Lung (tissue), 12 donors: ENCODE results near the gene GPR61. TPM values are rescaled to one million over a fixed set of nuclear protein-coding genes. Genes with fewer than 3 reads are reported as not detected.

Experiments
- ATAC-seq: fragments of 200-7000 bp; cut with Tn5 transposase; one replicate; pipeline ENCODE4 v1.9.1; 2020; ENCODE audit warnings: moderate number of reproducible peaks; ENCODE audit not compliant: insufficient read depth, low FRiP score
- DNase-seq, 3 donors: peaks; one replicate each; pipeline ENCODE4 v3.0.0-alpha.2; 2013 to 2017
- H3K27ac ChIP-seq, 2 donors: one replicate each; pipeline ENCODE4 v1.5.1; 2013; ENCODE audit warnings: mild to moderate bottlenecking in 2 of 2, moderate library complexity in 2 of 2, control low read depth in 1 of 2, inconsistent platforms in 1 of 2, low read depth in 1 of 2, low read length in 1 of 2
- H3K27me3 ChIP-seq, 3 donors: one replicate each; pipeline ENCODE4 v1.5.1; 2013; ENCODE audit warnings: low read length in 2 of 3; ENCODE audit not compliant: control insufficient read depth in 3 of 3, insufficient read depth in 3 of 3
- H3K36me3 ChIP-seq, 4 donors: one replicate each; pipeline ENCODE4 v1.5.1; 2013; ENCODE audit warnings: low read length in 4 of 4, mild to moderate bottlenecking in 1 of 4, moderate library complexity in 1 of 4; ENCODE audit not compliant: control insufficient read depth in 4 of 4, insufficient read depth in 4 of 4
- H3K4me1 ChIP-seq, 5 donors: one replicate each; pipeline ENCODE4 v1.5.1; 2013; ENCODE audit warnings: low read length in 5 of 5, mild to moderate bottlenecking in 2 of 5, moderate library complexity in 1 of 5; ENCODE audit not compliant: control insufficient read depth in 5 of 5, insufficient read depth in 5 of 5
- H3K4me3 ChIP-seq: one replicate; pipeline ENCODE4 v1.5.1; 2013; ENCODE audit warnings: mild to moderate bottlenecking, control low read depth, moderate library complexity
- H3K9ac ChIP-seq, 2 donors: one replicate each; pipeline ENCODE4 v1.5.1; 2013; ENCODE audit warnings: low read length in 2 of 2, control low read depth in 1 of 2; ENCODE audit not compliant: insufficient read depth in 1 of 2
- H3K9me3 ChIP-seq, 4 donors: one replicate each; pipeline ENCODE4 v1.5.1; 2013; ENCODE audit warnings: low read length in 3 of 4, mild to moderate bottlenecking in 1 of 4, moderate library complexity in 1 of 4; ENCODE audit not compliant: control insufficient read depth in 4 of 4, insufficient read depth in 3 of 4
- WGBS, 2 donors: extraction: QIAGEN DNeasy Blood & Tissue Kit; methylation state at CpG; one replicate each; pipeline ENCODE4 v1.1.7; 2013; 5-methylcytosine and 5-hydroxymethylcytosine counted together
- polyA plus RNA-seq, 2 donors: library from polyadenylated mRNA; stranded (reverse); fragments of 200-250 nt; gene quantifications; one replicate each; pipeline ENCODE4 v1.2.1, GENCODE V29; 2013
- total RNA-seq, 2 donors: library from RNA; depleted of rRNA in 1 of 2; stranded (reverse); fragments of >200 nt in 1 of 2; gene quantifications; one replicate each; pipeline ENCODE4 v1.2.1, GENCODE V29; 2014 to 2021
- TF ChIP-seq, protein P1 (sequence below): IDR thresholded peaks from 2 replicates; pipeline ENCODE4 v1.5.1; 2012; ENCODE audit warnings: mild to moderate bottlenecking; ENCODE audit errors: control extremely low read depth, extremely low read depth
- donor health status: control.
- donor health status: control.
- donor health status: Bipolar disorder and iron deficiency.
- donor health status: healthy.
- donor health status: DM: yes; HTN: yes; CAD: no.

Gene GPR61
- total and polyA plus RNA-seq, 4 donors, result not detected

DNA sequence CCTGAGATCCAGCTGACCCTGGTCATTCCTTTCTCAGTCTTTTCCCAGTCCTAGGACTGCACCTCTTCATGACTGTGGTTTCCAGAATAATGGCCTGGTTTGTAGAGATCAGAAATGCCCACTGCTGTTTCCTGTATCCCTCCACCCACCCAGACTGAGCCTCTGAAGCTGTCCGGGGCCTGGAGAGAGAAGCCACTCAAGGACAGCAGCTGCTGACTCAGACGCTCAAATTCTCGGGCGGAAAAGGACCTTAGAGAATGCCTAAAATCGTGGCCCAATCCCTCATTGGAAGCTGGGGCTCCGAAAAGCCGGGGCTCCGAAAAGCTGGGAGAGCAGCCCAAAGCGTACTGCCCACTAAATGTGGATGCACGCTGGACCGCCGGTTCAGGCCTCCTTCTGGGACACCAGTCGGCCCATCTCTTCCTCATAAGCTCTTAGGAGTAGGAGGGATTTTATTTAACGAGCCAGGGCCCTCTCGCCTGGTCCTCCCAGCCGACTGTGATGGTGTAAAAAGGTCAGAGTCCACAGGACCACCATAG lies 7.8 kb upstream of the GPR61 start:
- H3K9me3 ChIP-seq, result no peaks in the 10 kb centered on the region
- ATAC-seq (no peak), DNase-seq (no peak)
- H3K36me3 ChIP-seq, result no peaks in the 10 kb centered on the region
- no peaks in the 10 kb centered on the region for H3K27me3 ChIP-seq
- 58 to 68% methylated on average over 16 of the region's 16 CpGs for WGBS, 2 donors
- no peak overlapping the region for H3K27ac ChIP-seq
- TF ChIP-seq, protein P1, sequence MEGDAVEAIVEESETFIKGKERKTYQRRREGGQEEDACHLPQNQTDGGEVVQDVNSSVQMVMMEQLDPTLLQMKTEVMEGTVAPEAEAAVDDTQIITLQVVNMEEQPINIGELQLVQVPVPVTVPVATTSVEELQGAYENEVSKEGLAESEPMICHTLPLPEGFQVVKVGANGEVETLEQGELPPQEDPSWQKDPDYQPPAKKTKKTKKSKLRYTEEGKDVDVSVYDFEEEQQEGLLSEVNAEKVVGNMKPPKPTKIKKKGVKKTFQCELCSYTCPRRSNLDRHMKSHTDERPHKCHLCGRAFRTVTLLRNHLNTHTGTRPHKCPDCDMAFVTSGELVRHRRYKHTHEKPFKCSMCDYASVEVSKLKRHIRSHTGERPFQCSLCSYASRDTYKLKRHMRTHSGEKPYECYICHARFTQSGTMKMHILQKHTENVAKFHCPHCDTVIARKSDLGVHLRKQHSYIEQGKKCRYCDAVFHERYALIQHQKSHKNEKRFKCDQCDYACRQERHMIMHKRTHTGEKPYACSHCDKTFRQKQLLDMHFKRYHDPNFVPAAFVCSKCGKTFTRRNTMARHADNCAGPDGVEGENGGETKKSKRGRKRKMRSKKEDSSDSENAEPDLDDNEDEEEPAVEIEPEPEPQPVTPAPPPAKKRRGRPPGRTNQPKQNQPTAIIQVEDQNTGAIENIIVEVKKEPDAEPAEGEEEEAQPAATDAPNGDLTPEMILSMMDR, result no peak
- no peak overlapping the region for H3K4me3 ChIP-seq
- H3K9ac ChIP-seq, result no peak overlapping the region
- H3K4me1 ChIP-seq, result peaks cover 0 to 25% (median 12%) of the 10 kb centered on the region in 5 donors

DNA sequence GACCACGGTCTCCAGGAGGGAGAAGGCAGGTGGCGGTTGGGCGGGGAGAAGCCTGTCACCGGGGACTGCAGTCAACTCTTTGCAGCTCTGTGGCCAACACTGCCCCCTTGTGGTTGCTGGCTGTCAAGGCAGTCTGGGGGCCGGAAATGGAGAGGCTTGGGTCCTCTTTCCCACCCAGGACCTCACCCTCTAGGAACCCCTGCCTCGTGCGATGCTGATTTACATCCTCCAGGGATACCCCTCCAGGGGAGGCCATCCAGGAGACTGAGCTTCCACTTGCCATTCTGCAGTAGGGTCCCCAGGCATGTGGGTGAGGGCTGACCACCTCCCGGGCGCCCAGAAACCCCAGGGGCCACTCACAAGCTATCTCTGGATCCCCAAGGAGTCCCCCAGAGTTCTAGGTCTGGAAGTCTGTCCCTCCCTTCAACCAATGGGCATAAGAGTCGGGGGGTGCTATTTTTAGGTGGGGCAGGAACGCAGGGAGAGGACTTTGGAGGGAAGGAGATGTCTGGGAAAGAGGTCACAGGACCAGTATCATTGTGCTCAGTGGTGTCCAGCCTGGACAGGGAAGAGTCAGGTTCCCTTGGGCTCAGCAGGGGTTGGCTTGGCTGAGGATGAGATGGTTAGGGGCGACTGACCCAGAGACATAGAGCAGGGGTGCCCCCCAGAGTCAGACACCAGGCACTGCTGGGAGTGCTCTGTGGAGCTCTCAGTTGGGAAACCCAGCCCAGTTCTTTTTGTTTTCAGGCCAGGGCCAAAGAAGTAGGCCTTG lies 7.1 kb upstream of the GPR61 start:
- Histone ChIP-seq H3K36me3 (no peaks in the 10 kb centered on the region), H3K9ac (no peak overlapping the region), H3K27me3 (no peaks in the 10 kb centered on the region), H3K27ac (peak overlapping the region; percentile 21 to 52), H3K9me3 (no peaks in the 10 kb centered on the region), H3K4me1 (peaks cover 0 to 25% (median 12%) of the 10 kb centered on the region in 5 donors), H3K4me3 (no peak overlapping the region)
- DNase-seq (peak; percentile 82 to 85 (median 84)), ATAC-seq (peak; percentile 89)
- WGBS, 2 donors, result 12 to 16% methylated on average over 12 of the region's 12 CpGs
- TF ChIP-seq, protein P1, result peak; percentile 97

DNA sequence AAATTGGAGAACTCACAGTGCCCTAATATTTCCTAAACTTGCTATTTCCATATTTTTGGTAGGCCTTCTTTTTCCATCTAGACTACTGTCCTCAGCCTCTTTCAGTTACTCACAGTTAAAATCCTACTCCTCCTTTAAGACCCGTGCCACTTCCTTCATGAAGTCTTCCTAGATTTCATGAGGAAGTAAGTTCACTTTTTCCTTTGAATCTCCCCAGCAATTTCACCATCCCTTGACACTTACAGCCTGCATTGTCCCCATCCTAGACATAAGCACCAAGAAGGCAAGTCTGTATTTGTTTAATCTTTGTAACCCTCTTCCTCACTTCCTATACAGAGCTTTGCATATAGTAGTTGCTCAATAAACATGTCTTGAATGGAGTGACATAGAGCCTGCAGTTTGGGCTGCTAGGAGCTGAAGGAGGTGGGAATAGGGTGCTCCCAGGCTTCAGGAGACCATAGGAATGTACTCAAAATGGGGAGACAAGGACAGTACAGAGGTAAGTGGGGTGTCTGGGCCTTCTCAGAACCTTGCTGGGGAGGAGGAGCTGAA lies 5.3 kb upstream of the GPR61 start:
- no peak overlapping the region for H3K27ac ChIP-seq
- H3K36me3 ChIP-seq, result no peaks in the 10 kb centered on the region
- H3K27me3 ChIP-seq, result no peaks in the 10 kb centered on the region
- no peak for DNase-seq
- H3K9ac ChIP-seq, result no peak overlapping the region
- 70 to 85% methylated on average over 1 of the region's 1 CpG for WGBS, 2 donors
- no peak for ATAC-seq
- H3K4me1 ChIP-seq, result peaks cover 0 to 24% (median 11%) of the 10 kb centered on the region in 5 donors
- TF ChIP-seq, protein P1, result no peak
- H3K9me3 ChIP-seq, result no peaks in the 10 kb centered on the region
- H3K4me3 ChIP-seq, result no peak overlapping the region
